ENCODE data around the gene ACER3.
"Not testable (repeated sequence)": the region's sequence is repeated elsewhere in the genome, so short reads cannot be mapped to it uniquely, and the experiment has no call there.

ACER3 gene

GRCh38 chr11:76891285-76891684 is 30.6 kb downstream of the ACER3 start:
- no peaks in the 10 kb centered on the region for H3K36me3 Mint-ChIP-seq (ENCODE audit: insufficient read depth)
- no peak overlapping the region for H3K27ac Mint-ChIP-seq (ENCODE audit: low read depth)
- ATAC-seq (replicated peaks; ENCODE audit: extremely low read depth, poor library complexity, severe bottlenecking), result no peak
- no peaks in the 10 kb centered on the region for H3K9me3 Mint-ChIP-seq
- H3K4me1 Mint-ChIP-seq, result peaks cover 7% of the 10 kb centered on the region
- no peaks in the 10 kb centered on the region for H3K27me3 Mint-ChIP-seq
- H3K4me3 Mint-ChIP-seq, result no peak overlapping the region
- no peak for DNase-seq (ENCODE audit: low spot score in 2 of 2)

DNA sequence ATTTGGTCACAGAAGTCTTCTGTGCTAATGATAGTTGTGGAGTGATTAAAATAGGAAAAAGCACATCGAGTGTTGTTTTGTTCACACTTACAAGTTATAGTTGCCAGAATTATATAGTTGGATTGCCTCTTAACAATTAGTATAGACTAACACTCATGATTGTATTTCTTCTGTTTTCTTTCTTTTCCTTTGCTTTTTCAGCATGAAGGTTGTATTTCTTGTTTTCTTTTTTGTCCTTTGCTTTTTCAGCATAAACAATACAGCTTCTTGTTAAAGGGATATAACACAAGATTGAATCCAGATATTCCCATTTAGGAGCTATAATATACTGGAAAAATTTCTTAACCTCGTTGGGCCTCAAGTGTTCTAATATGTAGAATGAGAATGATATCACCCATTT is 31.1 kb downstream of the ACER3 start:
- Mint-ChIP-seq H3K27me3 (no peaks in the 10 kb centered on the region), H3K4me1 (peaks cover 6% of the 10 kb centered on the region), H3K9me3 (no peaks in the 10 kb centered on the region), H3K4me3 (no peak overlapping the region), H3K27ac (ENCODE audit: low read depth) (no peak overlapping the region), H3K36me3 (ENCODE audit: insufficient read depth) (no peaks in the 10 kb centered on the region)
- ATAC-seq (replicated peaks; ENCODE audit: extremely low read depth, poor library complexity, severe bottlenecking) (no peak), DNase-seq (ENCODE audit: low spot score in 2 of 2) (no peak)

GRCh38 chr11:76892306-76892705 is 31.6 kb downstream of the ACER3 start:
- no peak overlapping the region for H3K4me3 Mint-ChIP-seq
- no peaks in the 10 kb centered on the region for H3K36me3 Mint-ChIP-seq (ENCODE audit: insufficient read depth)
- H3K4me1 Mint-ChIP-seq, result peaks cover 6% of the 10 kb centered on the region
- ATAC-seq (replicated peaks; ENCODE audit: extremely low read depth, poor library complexity, severe bottlenecking) (no peak), DNase-seq (ENCODE audit: low spot score in 2 of 2) (no peak)
- H3K27ac Mint-ChIP-seq (ENCODE audit: low read depth), result no peak overlapping the region
- no peaks in the 10 kb centered on the region for H3K27me3 Mint-ChIP-seq
- H3K9me3 Mint-ChIP-seq, result no peaks in the 10 kb centered on the region

GRCh38 chr11:76897233-76897632 is 36.5 kb downstream of the ACER3 start:
- H3K4me1 Mint-ChIP-seq, result peaks cover 9% of the 10 kb centered on the region

GRCh38 chr11:76901144-76901543 is 40.4 kb downstream of the ACER3 start:
- H3K36me3 Mint-ChIP-seq (ENCODE audit: insufficient read depth), result peaks cover 2% of the 10 kb centered on the region
- no peak overlapping the region for H3K4me3 Mint-ChIP-seq
- ATAC-seq (replicated peaks; ENCODE audit: extremely low read depth, poor library complexity, severe bottlenecking) (no peak), DNase-seq (ENCODE audit: low spot score in 2 of 2) (no peak)
- H3K27me3 Mint-ChIP-seq, result no peaks in the 10 kb centered on the region
- no peaks in the 10 kb centered on the region for H3K9me3 Mint-ChIP-seq
- peaks cover 14% of the 10 kb centered on the region for H3K4me1 Mint-ChIP-seq
- H3K27ac Mint-ChIP-seq (ENCODE audit: low read depth), result no peak overlapping the region

More at GRCh38 chr11:76897233-76897632, 36.5 kb downstream of the ACER3 start:
- Mint-ChIP-seq H3K9me3 (no peaks in the 10 kb centered on the region), H3K27me3 (no peaks in the 10 kb centered on the region), H3K36me3 (ENCODE audit: insufficient read depth) (peaks cover 2% of the 10 kb centered on the region), H3K4me3 (no peak overlapping the region), H3K27ac (ENCODE audit: low read depth) (no peak overlapping the region)
- no peak for DNase-seq (ENCODE audit: low spot score in 2 of 2)
- no peak for ATAC-seq (replicated peaks; ENCODE audit: extremely low read depth, poor library complexity, severe bottlenecking)

- H3K4me1 Mint-ChIP-seq, result peaks cover 14% of the 10 kb centered on the region
- H3K27me3 Mint-ChIP-seq; H3K27ac Mint-ChIP-seq (ENCODE audit: low read depth); H3K4me3 Mint-ChIP-seq; H3K9me3 Mint-ChIP-seq; H3K36me3 Mint-ChIP-seq (ENCODE audit: insufficient read depth); DNase-seq (ENCODE audit: low spot score in 2 of 2); ATAC-seq (replicated peaks; ENCODE audit: extremely low read depth, poor library complexity, severe bottlenecking): not testable (repeated sequence)
Observed at GRCh38 chr11:76901622-76902021, 40.9 kb downstream of the ACER3 start.

GRCh38 chr11:76902121-76903014 is 41.6 kb downstream of the ACER3 start:
- Mint-ChIP-seq H3K27me3 (no peaks in the 10 kb centered on the region), H3K4me3 (no peak overlapping the region), H3K27ac (ENCODE audit: low read depth) (no peak overlapping the region), H3K9me3 (no peaks in the 10 kb centered on the region), H3K4me1 (peaks cover 14% of the 10 kb centered on the region), H3K36me3 (ENCODE audit: insufficient read depth) (peaks cover 2% of the 10 kb centered on the region)
- DNase-seq (ENCODE audit: low spot score in 2 of 2) (no peak), ATAC-seq (replicated peaks; ENCODE audit: extremely low read depth, poor library complexity, severe bottlenecking) (no peak)

GRCh38 chr11:76903325-76903724 is 42.6 kb downstream of the ACER3 start:
- DNase-seq (ENCODE audit: low spot score in 2 of 2) (no peak), ATAC-seq (replicated peaks; ENCODE audit: extremely low read depth, poor library complexity, severe bottlenecking) (no peak)
- H3K27ac Mint-ChIP-seq (ENCODE audit: low read depth), result no peak overlapping the region
- no peak overlapping the region for H3K4me3 Mint-ChIP-seq
- no peaks in the 10 kb centered on the region for H3K9me3 Mint-ChIP-seq
- H3K27me3 Mint-ChIP-seq, result no peaks in the 10 kb centered on the region
- H3K4me1 Mint-ChIP-seq, result peaks cover 14% of the 10 kb centered on the region
- H3K36me3 Mint-ChIP-seq (ENCODE audit: insufficient read depth), result peaks cover 2% of the 10 kb centered on the region

DNA sequence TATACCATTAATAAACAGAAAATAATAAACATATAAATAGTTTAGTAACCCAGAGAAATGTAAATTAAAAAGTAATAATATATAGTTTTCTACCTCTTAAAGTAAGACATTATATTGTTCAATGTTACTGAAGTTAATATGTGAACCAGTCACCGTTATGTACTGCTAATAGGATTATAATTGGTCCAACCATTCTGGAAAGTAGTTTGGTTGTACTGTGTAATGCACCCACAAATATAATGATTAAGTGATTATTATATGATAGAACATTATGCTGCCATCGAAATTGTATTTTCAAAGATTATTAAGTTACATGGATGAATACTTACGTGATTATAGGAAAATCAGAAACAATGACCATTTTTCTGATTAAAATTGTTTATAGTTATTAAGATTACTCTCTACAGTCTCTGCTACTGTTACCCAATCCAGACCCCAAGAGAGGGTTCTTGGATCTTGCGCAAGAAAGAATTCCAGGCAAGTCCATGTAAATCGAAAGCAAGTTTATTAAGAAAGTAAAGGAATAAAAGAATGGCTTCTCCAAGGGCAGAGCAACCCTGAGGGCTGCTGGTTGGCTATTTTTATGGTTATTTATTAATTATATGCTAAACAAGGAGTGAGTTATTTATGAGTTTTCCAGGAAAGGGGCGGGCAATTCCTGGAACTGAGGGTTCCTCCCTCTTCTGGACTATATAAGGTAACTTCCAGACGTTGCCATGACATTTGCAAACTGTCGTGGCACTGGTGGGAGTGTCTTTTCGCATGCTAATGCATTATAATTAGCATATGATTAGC is 50.1 kb downstream of the ACER3 start:
- no peaks in the 10 kb centered on the region for H3K9me3 Mint-ChIP-seq
- no peak overlapping the region for H3K27ac Mint-ChIP-seq (ENCODE audit: low read depth)
- H3K36me3 Mint-ChIP-seq (ENCODE audit: insufficient read depth), result peaks cover 4% of the 10 kb centered on the region
- ATAC-seq (replicated peaks; ENCODE audit: extremely low read depth, poor library complexity, severe bottlenecking) (no peak), DNase-seq (ENCODE audit: low spot score in 2 of 2) (no peak)
- no peak overlapping the region for H3K4me3 Mint-ChIP-seq
- no peaks in the 10 kb centered on the region for H3K4me1 Mint-ChIP-seq
- no peaks in the 10 kb centered on the region for H3K27me3 Mint-ChIP-seq

GRCh38 chr11:76911415-76911808 is 50.7 kb downstream of the ACER3 start:
- Mint-ChIP-seq H3K27me3 (no peaks in the 10 kb centered on the region), H3K4me3 (no peak overlapping the region), H3K36me3 (ENCODE audit: insufficient read depth) (peaks cover 4% of the 10 kb centered on the region), H3K9me3 (no peaks in the 10 kb centered on the region), H3K27ac (ENCODE audit: low read depth) (no peak overlapping the region), H3K4me1 (no peaks in the 10 kb centered on the region)
- no peak for ATAC-seq (replicated peaks; ENCODE audit: extremely low read depth, poor library complexity, severe bottlenecking)
- DNase-seq (ENCODE audit: low spot score in 2 of 2), result no peak

DNA sequence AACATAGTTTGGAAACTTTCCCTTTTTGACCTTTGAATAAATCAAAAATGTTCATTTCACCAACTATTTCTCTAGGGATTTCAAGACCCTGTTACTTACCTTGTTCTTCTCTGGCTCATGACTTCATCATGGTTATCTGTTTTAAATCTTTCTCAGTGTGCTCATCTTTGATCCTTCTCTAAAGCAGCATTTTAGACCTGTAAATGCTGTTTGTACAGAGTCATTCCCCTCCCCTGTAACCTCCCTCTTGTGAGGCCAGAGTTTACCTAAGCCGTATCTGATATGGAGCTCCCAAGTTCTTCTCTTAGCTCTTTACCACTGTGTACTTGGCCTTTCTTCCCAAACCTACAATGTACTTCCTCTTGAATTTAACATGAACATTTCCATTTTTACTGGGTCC is 56.0 kb downstream of the ACER3 start:
- peaks cover 3% of the 10 kb centered on the region for H3K36me3 Mint-ChIP-seq (ENCODE audit: insufficient read depth)
- H3K4me1 Mint-ChIP-seq, result peaks cover 12% of the 10 kb centered on the region
- DNase-seq (ENCODE audit: low spot score in 2 of 2) (no peak), ATAC-seq (replicated peaks; ENCODE audit: extremely low read depth, poor library complexity, severe bottlenecking) (no peak)
- H3K4me3 Mint-ChIP-seq, result no peak overlapping the region
- no peaks in the 10 kb centered on the region for H3K27me3 Mint-ChIP-seq
- no peak overlapping the region for H3K27ac Mint-ChIP-seq (ENCODE audit: low read depth)
- H3K9me3 Mint-ChIP-seq, result no peaks in the 10 kb centered on the region

- H3K4me1 Mint-ChIP-seq, result peaks cover 13% of the 10 kb centered on the region
- no peaks in the 10 kb centered on the region for H3K27me3 Mint-ChIP-seq
- H3K4me3 Mint-ChIP-seq, result no peak overlapping the region
- no peak for DNase-seq (ENCODE audit: low spot score in 2 of 2)
- H3K36me3 Mint-ChIP-seq (ENCODE audit: insufficient read depth), result peaks cover 3% of the 10 kb centered on the region
- no peak overlapping the region for H3K27ac Mint-ChIP-seq (ENCODE audit: low read depth)
- no peaks in the 10 kb centered on the region for H3K9me3 Mint-ChIP-seq
- ATAC-seq (replicated peaks; ENCODE audit: extremely low read depth, poor library complexity, severe bottlenecking), result no peak
Observed at GRCh38 chr11:76918941-76919386, 58.2 kb downstream of the ACER3 start.

GRCh38 chr11:76919467-76919866 is 58.7 kb downstream of the ACER3 start:
- Mint-ChIP-seq H3K4me3 (no peak overlapping the region), H3K27ac (ENCODE audit: low read depth) (no peak overlapping the region), H3K9me3 (no peaks in the 10 kb centered on the region)

More at GRCh38 chr11:76919467-76919866, 58.7 kb downstream of the ACER3 start:
- no peak for ATAC-seq (replicated peaks; ENCODE audit: extremely low read depth, poor library complexity, severe bottlenecking)
- Mint-ChIP-seq H3K27me3 (no peaks in the 10 kb centered on the region), H3K36me3 (ENCODE audit: insufficient read depth) (peaks cover 3% of the 10 kb centered on the region), H3K4me1 (peaks cover 15% of the 10 kb centered on the region)
- DNase-seq (ENCODE audit: low spot score in 2 of 2), result no peak

Data from central memory CD8-positive, alpha-beta T cell (primary cell).